NCI-H345 (cell line): ENCODE measurements around the gene TEX29.

Source experiments
- DNase-seq: peaks from one replicate; lab custom pipeline; 2025; lab: John Stamatoyannopoulos, UW

Gene TEX29

DNA sequence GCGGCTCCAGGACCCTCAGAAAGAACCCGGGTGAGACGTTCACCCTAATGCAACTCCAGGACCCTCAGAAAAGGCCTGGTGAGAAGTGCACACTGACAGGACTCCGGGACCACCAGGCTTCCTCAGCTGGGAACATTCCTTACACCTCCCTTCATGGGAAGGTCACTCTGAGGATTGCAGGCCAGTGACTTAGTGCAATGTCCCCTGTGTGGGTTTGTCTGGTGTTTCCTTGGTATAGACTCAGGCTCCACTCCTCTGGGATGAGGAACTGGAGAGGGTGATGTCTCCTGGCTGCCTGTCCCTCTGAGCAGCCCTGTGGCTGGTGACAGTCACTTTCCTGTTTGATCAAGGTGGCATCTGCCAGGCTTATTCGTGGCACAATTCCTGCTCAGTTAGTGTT, 49.7 kb downstream of the TEX29 start:
- no peak for DNase-seq

DNA sequence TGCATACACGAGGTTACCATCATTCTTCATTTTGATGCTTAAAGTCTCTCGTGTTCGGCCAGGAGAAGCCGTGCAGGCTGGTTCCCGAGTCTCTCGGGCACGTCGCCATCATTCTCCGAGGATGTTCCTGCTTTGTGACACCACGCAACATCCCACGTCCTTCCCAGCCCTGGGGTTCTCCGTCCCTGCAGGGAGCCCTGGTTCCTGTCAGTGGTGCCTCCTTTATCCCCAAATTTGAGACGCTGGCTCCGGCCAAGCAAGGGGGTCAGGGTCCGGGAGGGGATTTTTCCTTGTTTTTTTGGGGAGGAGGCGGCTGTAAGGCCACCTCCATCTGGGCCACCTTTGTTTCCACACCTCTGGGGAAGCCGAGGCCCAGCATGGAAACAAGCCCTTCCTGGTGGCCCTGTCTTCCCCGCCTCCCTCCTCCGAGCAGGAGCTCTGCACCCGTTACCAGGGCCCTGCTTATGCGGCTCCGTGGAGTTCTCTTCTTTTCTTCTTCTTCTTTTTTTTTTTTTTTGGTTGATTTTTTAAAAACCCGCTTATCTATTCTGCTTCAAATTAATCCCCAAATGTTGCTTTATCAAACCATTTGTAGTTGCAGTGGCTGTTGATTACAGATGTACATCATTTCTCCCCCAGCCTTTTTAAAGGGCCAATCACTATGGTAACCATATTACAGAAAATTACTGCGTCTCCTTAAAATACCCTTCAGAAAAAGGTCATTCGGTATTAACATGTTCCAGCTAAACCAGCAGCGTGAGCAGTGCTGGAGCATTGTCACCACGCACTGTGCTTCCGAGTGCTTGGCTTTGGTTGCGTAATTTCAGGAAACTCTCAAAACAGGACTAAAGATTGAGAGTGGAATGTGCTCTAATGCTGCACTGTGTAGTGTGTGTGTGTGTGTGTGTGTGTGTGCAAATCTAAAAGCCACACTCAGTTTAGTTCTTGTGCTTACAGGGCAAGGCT, 50.4 kb downstream of the TEX29 start:
- DNase-seq, result no peak

DNA sequence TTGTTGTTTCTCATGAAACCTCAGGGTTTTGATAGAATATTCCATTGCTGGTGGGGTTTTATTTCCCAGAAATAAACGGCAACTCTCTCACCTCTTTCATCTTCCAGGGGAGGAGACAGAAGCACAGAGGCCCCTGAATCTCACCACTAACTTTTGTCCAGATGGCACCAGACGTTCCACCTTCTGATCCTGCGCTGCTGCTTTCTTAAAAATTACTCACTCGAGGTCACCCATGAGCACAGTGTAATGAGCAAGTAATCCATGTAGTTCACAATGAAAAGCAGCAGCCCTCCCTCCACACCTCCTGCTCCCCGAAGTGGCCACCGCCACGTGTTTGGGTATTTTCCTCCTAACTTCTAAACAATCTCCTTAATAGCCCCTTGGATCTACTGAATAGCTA, 51.3 kb downstream of the TEX29 start:
- DNase-seq, result no peak

DNA sequence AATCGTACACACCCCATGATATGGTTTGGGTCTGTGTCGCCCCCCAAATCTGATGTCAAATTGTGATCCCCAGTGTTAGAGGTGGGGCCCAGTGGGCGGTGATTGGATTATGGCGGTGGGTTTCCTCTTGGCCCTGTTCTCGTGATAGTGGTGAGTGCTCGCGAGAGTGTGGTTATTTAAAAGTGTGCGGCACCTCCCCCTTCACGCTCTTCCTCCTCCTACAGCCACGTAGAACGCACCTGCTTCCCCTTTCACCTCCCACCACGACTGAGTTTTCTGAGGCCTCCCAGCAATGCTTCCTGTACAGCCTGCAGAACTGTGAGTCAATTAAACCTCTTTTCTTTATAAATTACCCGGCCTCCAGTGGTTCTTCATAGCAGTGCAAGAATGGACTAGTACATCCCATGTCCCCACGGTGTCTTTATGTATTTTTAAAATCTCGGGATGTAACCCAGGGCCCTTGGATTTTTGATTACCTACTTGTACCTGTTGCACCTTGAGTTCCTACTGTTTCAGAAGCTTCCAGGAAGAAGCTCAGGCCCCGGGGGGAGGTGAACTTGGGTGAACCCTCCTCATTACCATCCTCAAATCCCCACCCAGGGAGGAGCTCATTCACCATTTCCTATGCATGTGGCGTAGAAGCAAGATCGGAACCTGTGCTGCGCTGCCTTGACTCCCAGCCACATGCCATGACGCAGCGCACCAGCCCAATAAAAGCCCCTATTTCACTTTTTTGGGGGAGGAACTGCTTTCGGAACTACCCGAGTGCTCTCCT, 52.4 kb downstream of the TEX29 start:
- no peak for DNase-seq

DNA sequence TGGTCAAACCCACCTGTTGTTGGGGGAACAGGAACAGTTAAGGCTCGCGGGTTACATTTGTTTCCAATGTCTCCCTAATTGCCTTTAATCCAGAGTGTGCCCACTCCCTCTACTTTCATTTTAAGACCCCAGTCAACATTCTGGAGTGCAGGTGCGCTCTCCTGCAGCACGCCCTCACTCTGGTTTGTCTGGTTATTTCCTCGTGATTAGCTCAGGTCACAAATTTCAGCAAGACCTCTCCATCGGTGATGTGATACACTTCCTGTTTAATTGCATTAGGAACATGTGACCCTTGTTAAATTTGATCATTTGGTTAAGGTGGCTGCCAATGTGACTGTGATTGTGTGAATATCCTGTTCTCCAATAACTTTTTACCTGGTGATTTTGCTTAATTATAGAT, 53.0 kb downstream of the TEX29 start:
- DNase-seq, result no peak

DNA sequence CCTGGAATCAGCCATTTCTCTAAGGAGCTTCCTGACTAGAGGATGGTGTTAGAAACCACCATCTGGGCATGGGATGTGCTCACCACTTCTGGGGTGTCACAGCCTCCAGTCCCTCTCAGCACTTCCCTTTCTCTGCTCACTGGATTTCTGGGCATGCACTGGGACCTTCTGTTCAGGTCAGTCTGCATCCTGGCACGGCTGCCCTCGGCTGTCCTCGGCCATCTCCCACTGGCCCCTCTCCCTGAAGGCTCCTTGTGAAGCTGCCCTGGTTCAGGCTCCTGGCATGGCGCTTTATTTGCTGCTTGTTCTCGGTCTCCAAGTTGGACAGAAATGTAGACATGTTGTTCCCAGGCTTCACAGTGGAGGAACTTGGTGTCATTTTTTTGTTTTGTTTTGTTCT, 60.0 kb downstream of the TEX29 start:
- no peak for DNase-seq

DNA sequence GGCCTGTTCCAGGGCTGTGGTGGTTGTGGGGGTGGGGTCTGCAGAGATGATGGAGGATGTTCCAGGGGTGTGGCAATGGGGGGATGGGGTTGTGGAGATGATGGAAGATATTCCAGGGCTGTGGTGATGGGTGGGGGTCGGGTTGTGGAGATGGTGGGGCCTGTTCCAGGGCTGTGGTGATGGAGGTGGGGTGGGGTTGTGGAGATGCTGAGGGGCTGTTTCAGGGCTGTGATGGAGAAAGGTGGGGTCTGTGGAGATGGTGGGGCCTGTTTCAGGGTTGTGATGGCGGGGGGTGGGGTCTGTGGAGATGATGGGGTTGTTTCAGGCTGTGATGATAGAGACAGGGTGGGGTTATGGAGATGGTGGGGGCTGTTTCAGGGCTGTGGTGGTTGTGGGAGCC, 62.0 kb downstream of the TEX29 start:
- no peak for DNase-seq

DNA sequence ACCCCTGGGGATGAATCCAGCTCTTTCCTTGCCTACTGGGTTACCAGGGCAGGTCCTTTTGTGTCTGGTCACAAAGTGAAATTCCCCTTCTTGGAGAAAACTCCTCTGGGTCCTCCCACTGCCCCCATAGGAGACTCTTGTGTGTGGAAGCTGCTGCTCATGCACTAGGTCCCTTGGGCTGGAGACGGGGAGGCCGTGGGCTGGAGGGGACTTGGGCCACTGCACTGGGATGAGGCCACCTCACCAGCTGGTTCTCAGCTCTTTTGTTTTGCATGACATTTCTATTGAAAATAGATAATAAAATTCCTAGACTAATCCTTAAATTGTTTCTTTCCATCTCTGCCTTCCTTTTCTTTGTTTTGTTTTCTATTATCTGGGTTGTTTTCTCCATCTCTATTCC, 62.4 kb downstream of the TEX29 start:
- DNase-seq, result no peak

DNA sequence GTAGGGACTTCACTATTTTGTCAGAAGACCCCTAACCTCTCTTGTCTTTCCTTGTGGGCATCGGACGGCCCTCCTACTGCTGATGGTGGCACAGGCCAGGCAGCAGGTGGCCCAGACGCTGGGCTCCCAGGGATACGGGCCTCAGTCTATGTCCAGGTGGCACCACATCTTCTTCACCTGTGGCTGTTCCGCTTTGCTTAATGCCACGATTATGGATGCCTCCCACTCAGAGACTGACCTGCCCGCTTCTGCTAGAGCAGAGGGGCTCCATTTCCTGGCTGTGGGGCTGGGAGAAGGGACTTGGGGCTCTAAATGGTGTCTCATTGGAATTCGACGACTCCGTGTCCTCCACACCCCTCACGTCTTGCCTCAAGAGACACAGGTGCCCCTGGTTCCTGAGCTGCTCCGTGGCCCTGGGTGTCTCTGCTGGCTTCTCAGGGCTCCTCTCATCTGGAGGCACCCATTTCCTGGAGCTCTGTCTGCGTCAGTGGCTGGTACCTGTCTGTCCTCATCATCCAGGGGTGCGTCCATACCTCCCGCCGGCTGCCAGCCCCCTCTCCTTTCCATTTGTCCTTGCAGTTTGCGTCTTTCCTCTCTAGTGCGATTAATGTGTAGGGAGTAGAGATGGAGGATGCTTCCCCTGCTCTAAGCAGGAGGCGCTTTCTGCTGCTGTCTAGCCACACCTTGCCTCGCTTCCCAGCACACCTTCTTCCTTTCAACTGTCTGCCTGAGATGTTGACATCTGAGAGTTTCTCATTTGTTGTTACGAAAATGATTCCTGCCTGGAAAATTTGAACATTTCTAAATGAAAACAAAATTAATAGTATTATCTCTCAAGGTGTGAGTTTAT, 63.4 kb downstream of the TEX29 start:
- no peak for DNase-seq

DNA sequence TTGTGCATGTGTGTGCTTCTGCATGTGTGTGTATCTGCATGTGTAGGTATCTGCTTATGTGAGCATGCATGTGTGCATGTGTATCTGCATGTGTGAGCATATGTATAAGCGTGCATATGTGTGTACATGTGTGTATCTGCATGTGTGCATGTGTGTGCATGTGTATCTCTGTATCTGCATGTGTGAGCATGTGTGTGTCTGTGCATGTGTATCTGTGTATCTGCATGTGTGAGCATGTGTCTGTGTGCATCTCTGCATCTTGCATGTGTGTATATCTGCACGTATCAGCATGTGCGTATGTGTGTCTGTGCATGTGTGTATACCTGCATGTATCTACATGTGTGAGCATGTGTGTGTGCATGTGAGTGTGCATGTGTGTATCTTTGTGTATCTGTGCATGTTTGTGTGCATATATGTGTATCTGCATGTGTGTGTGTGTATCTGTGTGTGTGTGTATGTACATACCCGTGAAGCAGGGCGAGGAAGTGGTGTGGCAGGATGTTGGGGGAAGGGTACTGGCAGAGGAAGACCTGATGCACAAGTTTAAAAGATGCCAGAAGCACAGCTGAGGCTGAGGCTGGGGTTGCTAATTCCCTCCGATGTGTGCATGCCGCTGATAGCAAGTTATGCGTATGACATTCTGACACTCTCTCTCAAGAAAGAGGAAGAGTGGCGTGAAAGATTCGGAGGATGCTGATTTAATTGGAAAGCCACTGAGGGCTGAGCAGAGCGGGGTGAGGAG, 64.2 kb downstream of the TEX29 start:
- DNase-seq, result no peak

DNA sequence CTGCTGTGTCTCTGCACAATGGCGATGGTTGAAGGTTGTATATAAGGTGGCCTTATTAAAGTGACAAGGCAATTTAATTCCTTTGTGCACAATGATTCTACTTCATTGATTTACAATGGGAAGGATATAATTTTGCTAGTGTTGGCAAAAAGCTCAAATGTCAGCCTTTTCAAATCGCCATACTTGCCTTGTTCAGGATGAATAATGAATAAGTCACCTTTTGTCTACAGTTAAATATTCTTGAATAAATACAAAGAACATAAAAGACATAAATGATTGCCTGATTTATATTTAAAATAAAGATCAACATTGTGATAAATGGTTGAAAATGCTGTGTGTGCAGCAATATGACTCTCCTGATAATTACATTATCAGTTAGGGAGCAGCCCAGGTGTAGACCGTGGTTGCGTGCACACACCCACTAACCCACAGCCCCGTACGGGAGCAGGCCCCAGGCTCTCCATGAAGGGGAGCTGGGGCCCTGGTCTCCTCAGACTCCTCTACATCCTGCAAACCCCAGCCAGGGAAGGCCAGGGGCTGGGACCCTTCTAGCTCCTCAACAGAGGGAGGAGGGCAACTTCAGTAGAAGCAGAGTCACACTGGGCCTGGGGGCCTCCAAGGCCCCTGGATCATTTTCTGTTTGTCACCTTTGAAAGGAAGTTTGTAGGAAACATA, 64.9 kb downstream of the TEX29 start:
- DNase-seq, result no peak

DNA sequence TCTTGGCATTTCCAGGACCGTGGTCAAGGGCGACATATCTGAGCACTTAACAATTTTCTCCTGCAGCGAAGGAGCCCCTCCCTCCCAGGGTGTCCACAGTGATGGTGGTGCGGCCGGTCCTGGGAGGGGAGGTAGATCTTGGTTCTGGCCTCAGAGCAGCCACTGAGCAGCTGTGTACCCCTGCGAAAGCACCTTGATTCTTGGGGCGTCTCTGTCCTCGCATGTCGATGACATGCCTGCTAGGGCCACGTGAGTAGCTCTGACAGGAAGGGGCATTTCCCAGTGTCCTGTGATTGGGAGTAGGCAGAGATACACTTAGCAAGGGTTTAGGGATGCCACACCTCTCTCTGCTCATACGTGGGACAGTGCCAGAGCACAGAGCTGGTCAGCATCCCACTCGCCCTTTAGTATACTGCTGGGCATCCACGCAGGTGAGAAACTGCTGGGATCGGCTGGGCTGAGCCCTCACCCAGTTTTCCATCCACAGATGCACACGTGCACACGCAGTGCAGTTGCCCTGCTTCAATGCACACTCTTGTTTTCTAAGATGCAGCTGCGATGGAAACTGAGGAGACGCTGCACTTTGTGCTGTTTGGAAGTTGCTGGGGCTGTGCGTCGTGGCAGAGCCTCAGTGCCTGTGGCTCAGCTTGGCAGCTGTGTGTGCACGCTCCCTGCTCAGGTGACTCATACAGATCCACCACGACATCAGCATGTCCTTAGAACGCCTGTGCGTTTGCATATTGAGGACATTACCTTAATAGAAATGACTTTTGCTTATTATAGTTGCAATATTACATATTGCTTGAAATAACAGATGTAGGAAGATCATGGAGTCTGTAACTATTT, 66.8 kb downstream of the TEX29 start:
- DNase-seq, result no peak

DNA sequence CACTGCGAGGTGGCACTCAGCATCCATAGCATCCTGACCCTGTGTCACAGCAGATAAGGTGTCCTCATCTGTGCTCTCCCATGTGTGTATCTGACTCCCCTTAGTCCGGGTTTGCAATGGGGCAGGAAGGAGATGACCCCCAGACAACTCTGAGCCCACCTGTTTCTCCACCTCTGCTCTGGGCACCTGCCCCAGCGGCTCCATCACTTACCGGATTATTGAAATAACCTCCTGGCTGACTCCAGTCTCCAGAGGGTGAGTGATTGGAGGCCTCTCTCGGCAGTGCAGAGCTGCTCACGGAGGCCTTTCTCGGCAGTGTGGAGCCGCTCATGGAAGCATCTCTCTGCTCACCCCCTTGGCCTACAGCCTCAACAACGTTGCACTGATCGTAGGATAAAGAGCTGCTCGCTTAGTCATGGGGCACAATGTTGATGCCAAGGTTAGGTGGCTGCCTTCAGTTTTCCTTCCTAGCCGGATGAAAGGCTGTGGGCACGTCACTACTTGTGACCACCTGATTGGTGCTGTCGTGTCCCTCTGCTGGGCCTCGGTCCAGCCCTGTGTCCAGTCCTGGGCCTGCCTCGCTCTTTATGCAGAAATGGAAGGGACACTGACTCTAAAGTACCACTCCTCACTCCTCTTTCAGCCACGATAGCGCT, 67.6 kb downstream of the TEX29 start:
- DNase-seq, result no peak

DNA sequence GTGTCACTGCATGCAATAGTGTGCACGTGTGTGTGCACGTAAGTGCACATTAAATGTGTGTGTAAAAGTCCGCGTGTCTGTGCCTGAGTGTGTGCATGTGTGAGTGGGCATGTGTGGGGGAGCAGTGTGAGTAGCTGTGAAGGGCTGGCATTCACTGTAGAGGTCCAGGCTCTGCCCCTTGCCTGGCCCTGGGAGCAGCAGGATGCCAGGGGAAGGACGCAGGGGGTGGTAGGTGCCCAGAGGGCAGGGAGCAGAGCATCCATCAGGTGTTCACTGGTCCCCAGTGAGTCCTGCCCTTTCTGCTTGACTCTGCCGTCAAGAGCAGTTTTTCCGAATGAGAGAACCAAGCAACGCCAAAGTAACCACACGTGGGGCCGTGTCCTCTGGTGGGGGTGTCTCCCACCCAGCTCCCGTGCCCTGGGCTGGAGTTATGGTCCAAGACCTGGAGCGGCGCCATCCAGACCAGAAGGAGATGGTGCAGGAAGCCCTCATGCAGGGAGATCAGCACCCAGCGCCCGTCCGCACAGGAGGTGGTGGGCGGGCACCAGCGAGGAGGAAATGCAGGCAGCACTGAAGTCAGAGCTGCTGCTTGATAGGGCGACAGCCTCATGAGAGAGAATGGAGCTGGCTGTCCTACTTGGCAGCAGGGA, 68.5 kb downstream of the TEX29 start:
- DNase-seq, result no peak

DNA sequence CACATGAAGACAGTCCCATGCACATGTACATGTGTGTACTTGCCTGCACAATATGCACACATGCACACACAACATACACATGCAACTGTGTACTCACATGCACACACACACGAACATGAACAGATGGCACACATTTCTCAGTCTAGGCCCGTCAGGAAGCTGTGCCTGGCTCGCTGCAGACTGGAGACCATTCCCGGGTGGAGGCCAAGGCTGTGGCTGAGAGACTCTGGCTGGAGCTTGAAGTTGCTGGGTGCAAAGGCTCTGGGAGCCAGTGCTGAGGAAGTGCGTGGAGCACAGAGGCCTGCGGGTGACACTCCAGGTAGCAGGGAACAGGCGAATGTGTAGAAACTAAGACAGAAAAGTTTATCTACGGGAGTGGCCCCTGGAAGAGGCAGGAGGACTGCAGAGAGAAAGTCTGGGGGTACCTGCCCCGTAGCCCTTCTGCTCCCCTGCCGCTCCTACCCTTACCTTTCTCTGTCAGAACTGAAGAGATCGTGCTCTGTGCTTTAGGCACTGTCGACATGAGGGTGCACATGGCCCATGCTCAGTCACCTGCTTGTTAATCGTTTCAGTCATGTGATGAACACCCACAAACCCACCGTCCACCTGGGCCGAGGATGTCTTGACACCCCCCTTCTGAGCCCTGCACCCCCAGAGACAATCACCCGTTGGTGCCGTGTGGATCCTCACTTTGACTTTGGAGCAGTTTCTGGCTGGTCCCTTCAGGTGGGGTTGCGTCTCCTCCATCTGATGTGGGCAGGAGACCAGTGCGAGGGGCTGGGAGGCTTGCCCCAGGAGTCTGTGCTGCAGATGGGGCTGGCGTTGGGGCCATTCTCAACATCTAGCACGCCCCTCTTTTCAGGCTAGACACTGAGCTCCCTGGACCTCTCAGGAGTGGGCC, 69.4 kb downstream of the TEX29 start:
- no peak for DNase-seq

DNA sequence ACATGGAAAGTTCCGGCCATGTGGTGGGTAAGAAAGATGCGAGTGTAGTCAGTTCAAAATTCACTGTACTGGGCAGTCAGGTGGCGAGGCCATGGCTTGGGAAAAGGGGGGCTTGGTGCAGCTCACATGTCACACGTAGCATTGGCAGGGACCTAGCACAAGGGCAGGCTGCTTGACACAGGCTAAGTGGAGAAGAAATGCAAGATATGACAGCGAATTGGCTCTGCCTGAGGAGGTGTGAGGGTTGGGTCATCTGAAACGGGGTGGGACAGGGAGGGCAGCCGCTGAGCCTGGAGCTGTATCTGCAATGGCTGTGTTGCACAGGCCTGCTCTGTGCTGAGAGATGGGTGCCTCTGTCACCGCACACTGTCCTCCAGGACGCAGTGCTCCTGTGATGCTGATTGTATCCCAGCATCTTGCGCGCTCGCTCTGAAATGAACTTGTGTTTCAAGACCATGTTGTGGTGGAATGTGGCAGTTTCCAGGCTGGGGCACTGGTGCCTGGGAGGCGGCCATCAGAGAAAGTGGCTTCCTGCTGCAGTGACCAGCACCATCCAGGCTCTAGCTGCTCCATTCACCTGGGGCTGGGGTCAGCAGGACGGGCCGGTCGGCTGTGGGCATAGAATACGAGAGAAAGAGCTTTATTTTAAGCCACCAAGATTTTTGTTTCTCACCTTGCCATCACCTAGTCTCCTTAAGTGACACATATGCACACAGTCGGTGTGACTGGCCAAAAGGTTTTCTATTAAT, 70.3 kb downstream of the TEX29 start:
- DNase-seq, result no peak

DNA sequence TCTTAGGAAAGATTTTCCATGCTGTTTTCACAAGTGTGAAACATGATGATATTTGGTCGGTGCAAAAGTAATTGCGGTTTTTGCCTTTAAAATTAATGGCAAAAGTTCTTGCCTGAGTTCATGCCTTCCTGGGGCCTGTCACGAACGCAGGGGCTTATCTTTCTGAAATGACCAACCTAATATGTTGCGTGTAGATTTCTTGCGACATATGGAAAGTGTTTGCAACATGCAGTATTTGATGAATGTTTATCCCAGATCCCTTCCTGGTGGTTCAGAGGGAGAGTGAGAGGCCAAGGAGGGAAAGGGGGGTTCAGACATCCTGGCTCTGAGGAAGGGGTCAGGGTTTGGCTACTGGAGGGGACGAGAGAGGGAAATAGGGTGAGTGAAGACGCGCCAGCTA, 72.0 kb downstream of the TEX29 start:
- no peak for DNase-seq
